ENCODE results near the gene ARFGAP2.
A peak's percentile ranks its signal among the peaks of the same experiment; 100 is the strongest.

The ARFGAP2 gene

GRCh38 chr11:47166368-47166767, 10.3 kb downstream of the ARFGAP2 start:
- DNase-seq = no peak

- DNase-seq = no peak
These were observed 11.3 kb downstream of the ARFGAP2 start for GRCh38 chr11:47165253-47165840.

- DNase-seq = no peak
These were observed 12.4 kb downstream of the ARFGAP2 start for GRCh38 chr11:47164321-47164720.

GRCh38 chr11:47163898-47164297, 12.8 kb downstream of the ARFGAP2 start:
- no peak for DNase-seq

GRCh38 chr11:47163193-47163592, 13.5 kb downstream of the ARFGAP2 start:
- no peak for DNase-seq

- DNase-seq = no peak
These were observed 14.3 kb downstream of the ARFGAP2 start for GRCh38 chr11:47162426-47162825.

GRCh38 chr11:47161890-47162289, 14.8 kb downstream of the ARFGAP2 start:
- DNase-seq = no peak

- DNase-seq = peak; percentile 69
These were observed 15.4 kb downstream of the ARFGAP2 start for GRCh38 chr11:47161134-47161854.

- no peak for DNase-seq
These were observed 15.9 kb downstream of the ARFGAP2 start for GRCh38 chr11:47160753-47161133.

- DNase-seq = no peak
These were observed 18.4 kb downstream of the ARFGAP2 start for GRCh38 chr11:47158242-47158641.

- DNase-seq = no peak
These were observed 18.9 kb downstream of the ARFGAP2 start for GRCh38 chr11:47157805-47158204.

GRCh38 chr11:47156951-47157350, 19.7 kb downstream of the ARFGAP2 start:
- DNase-seq = no peak

GRCh38 chr11:47156333-47156732, 20.3 kb downstream of the ARFGAP2 start:
- DNase-seq = no peak

- DNase-seq = no peak
These were observed 20.8 kb downstream of the ARFGAP2 start for GRCh38 chr11:47155879-47156278.

- peak; percentile 42 for DNase-seq
These were observed 21.8 kb downstream of the ARFGAP2 start for GRCh38 chr11:47154616-47155570.

GRCh38 chr11:47152953-47153950, 23.4 kb downstream of the ARFGAP2 start:
- DNase-seq = peak; percentile 79

- no peak for DNase-seq
These were observed 24.3 kb downstream of the ARFGAP2 start for GRCh38 chr11:47152126-47152952.

- no peak for DNase-seq
These were observed 26.9 kb downstream of the ARFGAP2 start for GRCh38 chr11:47149782-47150181.

GRCh38 chr11:47148903-47149531, 27.7 kb downstream of the ARFGAP2 start:
- DNase-seq = no peak

- no peak for DNase-seq
These were observed 28.4 kb downstream of the ARFGAP2 start for GRCh38 chr11:47148270-47148669.

GRCh38 chr11:47147681-47148080, 29.0 kb downstream of the ARFGAP2 start:
- no peak for DNase-seq

Measured in stimulated activated CD8-positive, alpha-beta memory T cell treated with anti-CD3 and anti-CD28 coated beads, Interleukin-4, amount 100 ng/mL, for 48 hours (primary cell).